ENCODE results near the gene RASGEF1C. TPM values are rescaled to one million over a fixed set of nuclear protein-coding genes. Genes with fewer than 3 reads are reported as not detected.

The RASGEF1C gene
- polyA plus RNA-seq = not detected

- H3K27ac Mint-ChIP-seq = peak within 1 kb of the TSS in 1 of 3 donors; percentile 47
- no peaks in the 10 kb centered on the region for H3K36me3 Mint-ChIP-seq
- peaks cover 5 to 8% (median 7%) of the 10 kb centered on the region in 3 donors for H3K4me1 Mint-ChIP-seq
- H3K27me3 Mint-ChIP-seq = peaks cover 32% of the 10 kb centered on the region
- peaks cover 0 to 2% (median 0%) of the 10 kb centered on the region in 3 donors for H3K9me3 Mint-ChIP-seq
- peak within 1 kb of the TSS in 3 of 4 donors; percentile 30 to 81 (median 76) for H3K4me3 Mint-ChIP-seq
Observed at GRCh38 chr5:180209137-180209581, at the start of gene RASGEF1C. Gene RASGEF1C (minus strand): TSS chr5:180209211. CDS start chr5:180138052, 71,159 bp downstream.

- Mint-ChIP-seq H3K4me1 (no peaks in the 10 kb centered on the region), H3K4me3 (peak overlapping the region in 1 of 4 donors; percentile 41), H3K27me3 (no peaks in the 10 kb centered on the region), H3K9me3 (peaks cover 14 to 29% (median 28%) of the 10 kb centered on the region in 3 donors), H3K36me3 (peaks cover 40% of the 10 kb centered on the region), H3K27ac (no peak overlapping the region)
Observed at GRCh38 chr5:180253036-180253824, 44.2 kb upstream of the RASGEF1C start.

DNA sequence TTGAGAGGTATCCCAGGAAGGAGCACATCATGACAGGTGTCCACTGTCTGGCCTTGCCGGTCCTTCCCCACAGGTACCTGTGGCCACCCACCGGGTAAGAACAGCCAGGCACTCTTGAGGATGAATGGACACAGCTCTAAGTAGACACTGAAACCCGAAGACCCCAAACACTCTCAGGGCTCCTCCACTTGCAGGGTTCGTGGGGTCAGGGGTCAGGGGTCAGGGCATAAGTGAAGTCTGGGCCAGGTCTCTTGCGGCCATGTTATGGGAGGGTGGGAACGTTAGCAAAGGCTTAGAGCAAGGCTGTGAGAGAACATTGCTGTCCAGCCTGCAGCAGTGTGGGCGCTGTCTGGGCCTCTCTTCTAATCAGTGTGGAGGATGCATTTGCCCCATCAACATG, 42.9 kb upstream of the RASGEF1C start:
- peaks cover 44% of the 10 kb centered on the region for H3K36me3 Mint-ChIP-seq
- peaks cover 6 to 24% (median 23%) of the 10 kb centered on the region in 3 donors for H3K9me3 Mint-ChIP-seq
- H3K4me3 Mint-ChIP-seq = no peak overlapping the region
- no peaks in the 10 kb centered on the region for H3K4me1 Mint-ChIP-seq
- no peaks in the 10 kb centered on the region for H3K27me3 Mint-ChIP-seq
- no peak overlapping the region for H3K27ac Mint-ChIP-seq

GRCh38 chr5:180251141-180251540, 42.1 kb upstream of the RASGEF1C start:
- H3K36me3 Mint-ChIP-seq = peaks cover 47% of the 10 kb centered on the region

DNA sequence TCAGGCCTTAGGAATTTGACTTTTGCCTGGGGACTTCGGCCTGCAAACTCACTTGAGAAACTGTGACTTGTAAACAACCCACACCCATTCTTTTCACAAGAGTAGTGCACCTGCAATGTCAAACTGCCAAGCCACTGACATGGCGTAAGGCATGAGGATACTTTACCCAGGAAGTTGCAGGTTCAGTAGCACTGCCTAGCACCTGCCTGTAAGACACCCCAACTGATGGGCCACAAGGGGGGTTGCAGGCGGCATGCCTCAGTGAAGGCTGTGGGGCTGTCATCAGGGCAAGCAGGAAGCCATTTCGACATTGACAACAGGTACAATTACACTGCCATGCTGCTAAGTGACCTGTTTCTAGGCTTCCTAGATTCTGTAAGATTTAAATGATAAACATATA, 41.3 kb upstream of the RASGEF1C start:
- peaks cover 9 to 27% (median 24%) of the 10 kb centered on the region in 3 donors for H3K9me3 Mint-ChIP-seq
- H3K4me1 Mint-ChIP-seq = no peaks in the 10 kb centered on the region
- H3K27me3 Mint-ChIP-seq = no peaks in the 10 kb centered on the region
- H3K4me3 Mint-ChIP-seq = no peak overlapping the region
- H3K27ac Mint-ChIP-seq = no peak overlapping the region
- peaks cover 43% of the 10 kb centered on the region for H3K36me3 Mint-ChIP-seq

More at GRCh38 chr5:180251141-180251540, 42.1 kb upstream of the RASGEF1C start:
- H3K9me3 Mint-ChIP-seq = peaks cover 11 to 28% (median 27%) of the 10 kb centered on the region in 3 donors
- no peak overlapping the region for H3K27ac Mint-ChIP-seq
- H3K27me3 Mint-ChIP-seq = no peaks in the 10 kb centered on the region
- H3K4me1 Mint-ChIP-seq = no peaks in the 10 kb centered on the region
- no peak overlapping the region for H3K4me3 Mint-ChIP-seq

DNA sequence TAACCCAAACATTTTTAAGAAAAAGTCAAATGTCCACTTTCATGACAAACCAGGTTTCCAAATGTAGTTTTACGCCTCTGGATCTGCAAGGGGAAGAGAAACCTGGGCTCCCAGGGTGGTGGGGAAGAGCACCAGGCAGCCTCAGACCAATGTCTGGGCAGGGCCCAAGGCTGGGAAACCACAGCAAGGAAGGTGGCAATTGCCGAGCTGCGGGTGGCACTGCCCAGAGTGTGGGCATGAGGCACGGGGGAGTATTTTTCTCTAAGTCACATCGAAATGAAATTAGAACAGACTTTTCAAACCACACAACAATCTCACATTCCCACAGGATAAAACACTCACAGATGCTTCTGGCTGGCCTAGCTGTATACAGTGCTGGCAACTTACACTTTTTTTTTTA, 32.6 kb upstream of the RASGEF1C start:
- Mint-ChIP-seq H3K27me3 (no peaks in the 10 kb centered on the region), H3K4me3 (no peak overlapping the region), H3K9me3 (peaks cover 12 to 13% (median 12%) of the 10 kb centered on the region in 3 donors), H3K36me3 (peaks cover 56% of the 10 kb centered on the region), H3K4me1 (peaks cover 0 to 4% (median 0%) of the 10 kb centered on the region in 3 donors), H3K27ac (no peak overlapping the region)

DNA sequence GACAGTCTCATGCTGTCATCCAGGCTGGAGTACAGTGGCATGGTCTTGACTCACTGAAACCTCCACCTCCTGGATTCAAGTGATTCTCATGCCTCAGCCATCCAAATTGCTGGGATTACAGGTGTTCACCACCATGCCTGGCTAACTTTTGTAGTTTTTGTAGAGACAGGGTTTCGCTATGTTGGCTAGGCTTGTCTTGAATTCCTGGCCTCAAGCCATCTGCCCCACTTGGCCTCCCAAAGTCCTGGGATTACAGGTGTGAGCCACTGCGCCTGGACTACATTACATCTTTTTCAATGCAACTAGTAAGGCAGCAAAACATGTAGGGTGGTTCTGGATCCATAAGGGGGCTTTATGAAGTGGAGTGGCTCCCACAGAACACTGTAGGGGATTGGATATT, 29.6 kb upstream of the RASGEF1C start:
- Mint-ChIP-seq H3K9me3 (peaks cover 6 to 17% (median 13%) of the 10 kb centered on the region in 3 donors), H3K4me1 (peaks cover 0 to 2% (median 0%) of the 10 kb centered on the region in 3 donors), H3K27ac (no peak overlapping the region), H3K27me3 (no peaks in the 10 kb centered on the region), H3K36me3 (peaks cover 64% of the 10 kb centered on the region), H3K4me3 (no peak overlapping the region)

DNA sequence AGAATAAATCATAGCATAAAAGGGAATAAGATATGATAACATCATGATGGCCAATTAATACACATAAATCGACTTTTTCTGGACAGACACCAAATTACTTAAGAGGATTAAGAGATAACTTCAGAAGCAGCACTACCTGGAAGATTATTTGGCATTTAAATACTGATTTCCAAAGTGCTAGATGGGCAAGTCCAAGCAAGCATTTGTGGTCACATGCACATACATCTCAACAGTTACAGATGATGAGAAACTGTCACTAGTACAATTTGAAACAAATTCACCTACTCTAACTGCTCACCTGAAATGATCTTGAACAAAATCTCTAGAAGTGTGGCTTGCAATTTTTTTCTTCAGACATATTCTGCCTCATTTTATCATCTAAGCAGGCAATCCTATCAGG, 26.8 kb upstream of the RASGEF1C start:
- no peak overlapping the region for H3K27ac Mint-ChIP-seq
- peaks cover 5 to 11% (median 10%) of the 10 kb centered on the region in 3 donors for H3K9me3 Mint-ChIP-seq
- no peaks in the 10 kb centered on the region for H3K27me3 Mint-ChIP-seq
- peaks cover 57% of the 10 kb centered on the region for H3K36me3 Mint-ChIP-seq
- no peak overlapping the region for H3K4me3 Mint-ChIP-seq
- peaks cover 0 to under 1% (median 0%) of the 10 kb centered on the region in 3 donors for H3K4me1 Mint-ChIP-seq

GRCh38 chr5:180235077-180235476, 26.1 kb upstream of the RASGEF1C start:
- H3K27ac Mint-ChIP-seq = no peak overlapping the region
- peaks cover 57% of the 10 kb centered on the region for H3K36me3 Mint-ChIP-seq
- H3K9me3 Mint-ChIP-seq = peaks cover 8 to 11% (median 10%) of the 10 kb centered on the region in 3 donors
- no peaks in the 10 kb centered on the region for H3K4me1 Mint-ChIP-seq
- no peaks in the 10 kb centered on the region for H3K27me3 Mint-ChIP-seq
- H3K4me3 Mint-ChIP-seq = no peak overlapping the region

DNA sequence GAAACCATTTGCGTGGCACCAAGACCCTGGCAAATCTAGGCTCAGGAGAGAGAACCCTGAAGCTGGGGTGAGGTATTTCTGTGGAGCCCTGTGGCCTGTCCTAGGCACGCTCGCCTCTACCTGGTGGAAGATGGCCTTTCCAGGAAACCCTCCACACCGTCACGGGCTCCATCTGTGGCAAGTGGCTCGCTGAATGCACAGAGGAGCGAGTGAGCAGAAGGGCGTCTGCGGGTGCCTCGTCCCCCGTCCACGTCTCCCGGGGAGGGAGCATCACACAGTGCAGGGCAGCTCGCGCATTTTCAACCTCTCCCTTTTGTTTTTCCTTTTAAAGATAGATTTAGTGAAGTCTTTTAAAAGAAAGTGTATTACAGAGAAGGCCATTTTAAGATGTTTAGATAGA, 25.3 kb upstream of the RASGEF1C start:
- Mint-ChIP-seq H3K27me3 (no peaks in the 10 kb centered on the region), H3K4me3 (no peak overlapping the region), H3K4me1 (no peaks in the 10 kb centered on the region), H3K36me3 (peaks cover 50% of the 10 kb centered on the region), H3K27ac (no peak overlapping the region), H3K9me3 (peaks cover 10 to 11% (median 10%) of the 10 kb centered on the region in 3 donors)

GRCh38 chr5:180233729-180234128, 24.7 kb upstream of the RASGEF1C start:
- Mint-ChIP-seq H3K4me3 (no peak overlapping the region), H3K36me3 (peaks cover 49% of the 10 kb centered on the region), H3K4me1 (no peaks in the 10 kb centered on the region), H3K27me3 (no peaks in the 10 kb centered on the region), H3K27ac (no peak overlapping the region), H3K9me3 (peaks cover 10 to 11% (median 11%) of the 10 kb centered on the region in 3 donors)

GRCh38 chr5:180230017-180230416, 21.0 kb upstream of the RASGEF1C start:
- no peaks in the 10 kb centered on the region for H3K4me1 Mint-ChIP-seq
- peaks cover 11 to 30% (median 25%) of the 10 kb centered on the region in 3 donors for H3K9me3 Mint-ChIP-seq
- H3K27ac Mint-ChIP-seq = no peak overlapping the region
- H3K4me3 Mint-ChIP-seq = no peak overlapping the region
- H3K36me3 Mint-ChIP-seq = peaks cover 21% of the 10 kb centered on the region
- H3K27me3 Mint-ChIP-seq = no peaks in the 10 kb centered on the region

- Mint-ChIP-seq H3K4me1 (no peaks in the 10 kb centered on the region), H3K9me3 (peaks cover 13 to 63% (median 60%) of the 10 kb centered on the region in 3 donors), H3K27ac (no peak overlapping the region), H3K36me3 (peaks cover 4% of the 10 kb centered on the region), H3K4me3 (no peak overlapping the region), H3K27me3 (no peaks in the 10 kb centered on the region)
Observed at GRCh38 chr5:180222056-180222455, 13.0 kb upstream of the RASGEF1C start.

DNA sequence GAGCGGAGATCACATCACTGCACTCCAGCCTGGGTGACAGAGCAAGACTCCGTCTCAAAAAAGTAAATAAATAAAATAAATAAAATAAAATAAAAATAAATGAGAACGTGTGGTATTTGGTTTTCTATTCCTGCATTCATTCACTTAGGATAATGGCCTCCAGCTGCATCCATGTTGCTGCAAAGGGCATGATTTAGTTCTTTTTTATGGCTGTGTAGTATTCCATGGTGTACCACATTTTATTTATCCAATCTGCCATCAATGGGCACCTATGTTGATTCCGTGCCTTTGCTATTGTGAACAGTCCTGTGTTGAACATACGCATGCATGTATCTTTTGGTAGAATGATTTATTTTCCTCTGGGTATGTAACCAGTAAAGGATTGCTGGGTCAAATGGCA, 8.8 kb upstream of the RASGEF1C start:
- H3K27me3 Mint-ChIP-seq = no peaks in the 10 kb centered on the region
- no peak overlapping the region for H3K4me3 Mint-ChIP-seq
- no peaks in the 10 kb centered on the region for H3K4me1 Mint-ChIP-seq
- H3K9me3 Mint-ChIP-seq = peaks cover 8 to 37% (median 31%) of the 10 kb centered on the region in 3 donors
- no peak overlapping the region for H3K27ac Mint-ChIP-seq
- H3K36me3 Mint-ChIP-seq = peaks cover 2% of the 10 kb centered on the region

DNA sequence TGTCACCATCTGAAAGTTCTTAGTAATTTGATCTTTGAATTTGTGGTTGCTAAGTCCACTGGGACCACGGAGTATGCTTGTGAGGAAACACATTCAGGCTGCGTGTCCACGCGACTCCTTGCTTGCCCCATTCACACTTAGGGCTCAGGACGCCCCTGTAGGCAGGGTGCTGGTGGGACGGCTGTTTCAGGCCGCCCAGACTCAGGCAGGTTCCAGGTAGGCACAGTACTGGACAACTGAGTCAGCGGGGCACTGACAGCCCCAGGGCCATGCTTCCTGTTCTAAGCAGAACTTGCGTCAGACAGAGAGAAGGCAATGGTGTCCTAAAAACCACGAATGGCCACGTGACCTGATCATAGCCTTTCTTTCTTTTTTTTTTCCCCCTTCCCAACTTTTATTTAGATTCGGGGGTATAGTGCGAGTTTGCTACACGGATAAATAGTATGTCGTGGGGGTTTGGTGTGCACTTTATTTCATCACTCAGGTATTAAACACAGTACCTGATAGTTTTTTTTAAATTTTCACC, 7.7 kb upstream of the RASGEF1C start:
- H3K27me3 Mint-ChIP-seq = peaks cover 3% of the 10 kb centered on the region
- peak overlapping the region in 1 of 4 donors; percentile 81 for H3K4me3 Mint-ChIP-seq
- H3K27ac Mint-ChIP-seq = no peak overlapping the region
- H3K9me3 Mint-ChIP-seq = peaks cover 5 to 29% (median 22%) of the 10 kb centered on the region in 3 donors
- H3K4me1 Mint-ChIP-seq = peaks cover 0 to 1% (median 0%) of the 10 kb centered on the region in 3 donors
- H3K36me3 Mint-ChIP-seq = peaks cover 2% of the 10 kb centered on the region

All from IgD-negative memory B cell (primary cell).